ENCODE measurements around the gene SCYGR4.
"Not testable (repeated sequence)": the region's sequence is repeated elsewhere in the genome, so short reads cannot be mapped to it uniquely, and the experiment has no call there.

SCYGR4 gene

GRCh38 chr2:227617316-227618230 is at the start of gene SCYGR4:
TSS of gene SCYGR4 (plus strand) at chr2:227617498. CDS start at chr2:227617498, 0 bp downstream.
- no peak for DNase-seq

GRCh38 chr2:227568852-227569169 is 48.5 kb upstream of the SCYGR4 start:
- DNase-seq: no peak

GRCh38 chr2:227570615-227571014 is 46.7 kb upstream of the SCYGR4 start:
- peak; percentile 6 for DNase-seq

- DNase-seq: no peak
These were observed 41.2 kb upstream of the SCYGR4 start for GRCh38 chr2:227576110-227576509.

- DNase-seq: no peak
These were observed 40.5 kb upstream of the SCYGR4 start for GRCh38 chr2:227576812-227577211.

GRCh38 chr2:227577555-227577954 is 39.7 kb upstream of the SCYGR4 start:
- no peak for DNase-seq

GRCh38 chr2:227578642-227579041 is 38.7 kb upstream of the SCYGR4 start:
- DNase-seq: no peak

GRCh38 chr2:227579791-227580190 is 37.5 kb upstream of the SCYGR4 start:
- DNase-seq: no peak

- no peak for DNase-seq
These were observed 34.9 kb upstream of the SCYGR4 start for GRCh38 chr2:227582369-227582768.

- DNase-seq: no peak
These were observed 24.5 kb upstream of the SCYGR4 start for GRCh38 chr2:227592694-227593387.

GRCh38 chr2:227595797-227596196 is 21.5 kb upstream of the SCYGR4 start:
- DNase-seq: no peak

GRCh38 chr2:227597036-227597435 is 20.3 kb upstream of the SCYGR4 start:
- DNase-seq: no peak

- no peak for DNase-seq
These were observed 19.3 kb upstream of the SCYGR4 start for GRCh38 chr2:227597998-227598397.

- not testable (repeated sequence) for DNase-seq
These were observed 18.3 kb upstream of the SCYGR4 start, which contains the start of gene SCYGR2 for GRCh38 chr2:227598835-227599503. TSS of gene SCYGR2 (plus strand) at chr2:227598893. CDS start at chr2:227598893, 0 bp downstream.

- no peak for DNase-seq
These were observed 14.9 kb upstream of the SCYGR4 start for GRCh38 chr2:227602358-227602757.

GRCh38 chr2:227606476-227606875 is 10.8 kb upstream of the SCYGR4 start:
- no peak for DNase-seq

- DNase-seq: no peak
These were observed 9.4 kb upstream of the SCYGR4 start for GRCh38 chr2:227607941-227608340.

- DNase-seq: no peak
These were observed 8.5 kb upstream of the SCYGR4 start for GRCh38 chr2:227608561-227609338.

- no peak for DNase-seq
These were observed 7.2 kb upstream of the SCYGR4 start for GRCh38 chr2:227610123-227610522.

- DNase-seq: no peak
These were observed 4.6 kb upstream of the SCYGR4 start for GRCh38 chr2:227612546-227613271.

GRCh38 chr2:227613272-227613660 is 4.0 kb upstream of the SCYGR4 start:
- DNase-seq: no peak

GRCh38 chr2:227614246-227614645 is 3.1 kb upstream of the SCYGR4 start:
- no peak for DNase-seq
